GM21515 (cell line): Measurements from ENCODE around the gene C7orf33.
"Not testable (repeated sequence)": the region's sequence is repeated elsewhere in the genome, so short reads cannot be mapped to it uniquely, and the experiment has no call there.

Experiments
- ATAC-seq: cut with Tn5 transposase; IDR thresholded peaks from one replicate; pipeline ENCODE4 v1.9.1; 2021; ENCODE audit not compliant: unreplicated experiment

Gene C7orf33

DNA sequence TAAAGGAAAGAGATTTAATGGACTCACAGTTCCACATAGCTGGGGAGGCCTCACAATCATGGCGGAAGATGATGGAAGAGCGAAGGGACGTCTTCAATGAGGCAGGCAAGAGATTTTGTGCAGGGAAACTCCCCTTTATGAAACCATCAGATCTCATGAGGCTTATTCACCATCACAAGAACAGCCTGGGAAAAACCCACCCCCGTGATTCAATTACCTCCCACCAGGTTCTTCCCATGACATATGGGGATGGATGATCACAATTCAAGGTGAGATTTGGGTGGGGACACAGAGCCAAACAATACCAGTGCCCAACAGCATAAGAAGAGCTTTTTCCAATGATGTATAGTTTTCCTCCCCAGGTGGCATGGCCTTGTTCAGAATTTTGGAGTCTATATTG lies 11.2 kb upstream of the C7orf33 start:
- no peak for ATAC-seq

DNA sequence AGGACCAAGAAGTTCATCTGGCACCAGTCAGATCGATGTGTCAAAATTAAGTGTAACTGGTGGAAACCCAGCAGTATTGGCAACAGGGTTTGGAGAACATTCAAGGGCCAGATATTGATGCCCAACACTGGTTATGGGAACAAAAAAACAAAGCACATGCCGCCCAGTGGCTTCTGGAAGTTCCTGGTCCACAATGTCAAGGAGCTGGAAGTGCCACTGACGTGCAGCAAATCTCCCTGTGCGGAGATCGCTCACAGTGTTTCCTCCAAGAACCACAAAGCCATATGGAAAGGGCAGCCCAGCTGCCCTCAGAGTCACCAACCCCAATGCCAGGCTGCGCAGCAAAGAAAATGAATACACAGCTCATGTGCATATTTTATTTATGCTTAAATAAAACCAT lies 10.1 kb upstream of the C7orf33 start:
- no peak for ATAC-seq

DNA sequence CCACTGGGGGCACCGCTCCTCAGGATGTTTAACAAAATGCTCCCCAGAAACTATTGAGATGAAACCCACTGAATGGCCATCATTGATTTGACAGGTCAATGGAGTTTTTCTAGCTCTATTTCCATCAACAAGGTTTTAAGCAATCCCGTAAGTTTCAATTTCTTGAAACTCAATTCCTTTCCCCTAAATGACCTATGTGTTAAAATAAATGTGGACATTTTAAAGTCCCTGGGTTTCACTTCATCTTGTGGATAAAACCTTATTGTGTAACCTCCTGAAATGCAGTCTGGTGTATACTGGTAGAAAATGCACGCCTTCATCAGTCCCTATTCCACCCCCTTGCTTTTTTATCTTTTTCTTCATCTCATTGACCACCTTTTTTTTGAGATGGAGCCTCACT lies 8.9 kb upstream of the C7orf33 start:
- no peak for ATAC-seq

DNA sequence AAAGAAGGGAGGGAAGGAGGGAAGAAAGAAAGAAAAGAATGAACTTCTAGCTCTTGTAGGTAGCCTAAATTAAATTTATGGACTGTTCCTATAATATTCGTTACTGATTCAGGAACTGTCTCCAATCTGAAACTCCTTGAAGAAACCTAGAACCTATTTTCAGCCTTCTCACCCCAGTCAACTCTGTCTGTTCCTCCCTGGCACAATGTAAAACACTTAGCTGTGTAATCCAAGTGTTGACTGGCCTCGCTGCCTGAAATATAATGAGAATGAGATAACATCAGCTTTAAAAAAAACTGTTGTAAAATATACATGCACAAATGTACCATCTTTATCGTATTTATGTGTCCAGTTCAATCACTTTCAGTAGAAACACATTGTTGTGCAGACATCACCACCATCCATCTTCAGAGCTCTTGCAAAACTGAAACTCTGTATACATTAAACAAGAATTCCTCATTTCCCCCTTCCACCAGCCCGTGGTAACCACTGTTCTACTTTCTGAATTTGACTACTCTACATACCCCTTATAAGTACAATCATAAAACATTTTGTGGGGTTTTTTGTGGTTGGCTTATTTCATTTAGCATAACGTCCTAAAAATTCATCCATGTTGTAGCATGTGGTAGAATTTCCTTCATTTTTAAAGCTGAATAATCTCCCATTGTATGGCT lies 6.3 kb upstream of the C7orf33 start:
- peak; percentile 98 for ATAC-seq

DNA sequence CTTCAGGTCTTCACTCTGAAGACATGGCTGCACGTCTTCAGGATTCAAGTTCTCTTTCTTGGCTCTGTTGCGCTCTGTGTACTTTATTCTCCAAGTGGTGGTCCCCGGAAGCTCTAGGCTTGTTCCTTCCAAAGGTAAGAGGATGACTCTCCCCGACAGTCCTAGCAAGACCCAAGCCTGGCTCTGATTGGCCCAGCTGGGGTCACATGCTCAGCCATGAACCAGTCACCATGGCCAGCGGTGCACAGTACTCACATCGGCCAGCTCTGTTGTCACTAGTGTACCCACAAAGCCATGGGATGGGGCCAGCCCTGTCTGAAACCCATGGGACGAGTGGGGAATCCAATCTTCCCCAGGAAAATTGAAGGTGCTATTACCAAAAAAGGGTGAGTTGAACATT lies 5.2 kb upstream of the C7orf33 start:
- no peak for ATAC-seq

DNA sequence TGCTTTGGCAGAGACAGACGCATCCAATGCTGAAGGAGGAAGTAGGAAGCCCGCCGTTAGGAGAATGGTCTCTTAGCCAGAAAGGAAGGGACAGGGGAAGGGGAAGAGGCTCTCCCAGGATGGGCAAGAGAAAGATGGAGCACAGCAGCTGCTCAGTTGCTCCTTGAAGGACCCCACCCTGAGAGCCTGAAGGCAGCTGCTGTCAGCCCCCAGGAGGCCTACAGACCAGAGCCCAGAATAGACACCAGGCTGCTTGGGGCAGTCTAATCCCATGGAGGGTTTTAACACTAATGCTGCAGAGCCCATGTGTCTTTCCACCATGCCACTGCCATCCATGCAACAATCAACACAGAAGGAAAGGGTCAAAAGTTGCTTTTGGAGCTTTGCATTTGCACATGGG lies 3.5 kb upstream of the C7orf33 start:
- no peak for ATAC-seq

DNA sequence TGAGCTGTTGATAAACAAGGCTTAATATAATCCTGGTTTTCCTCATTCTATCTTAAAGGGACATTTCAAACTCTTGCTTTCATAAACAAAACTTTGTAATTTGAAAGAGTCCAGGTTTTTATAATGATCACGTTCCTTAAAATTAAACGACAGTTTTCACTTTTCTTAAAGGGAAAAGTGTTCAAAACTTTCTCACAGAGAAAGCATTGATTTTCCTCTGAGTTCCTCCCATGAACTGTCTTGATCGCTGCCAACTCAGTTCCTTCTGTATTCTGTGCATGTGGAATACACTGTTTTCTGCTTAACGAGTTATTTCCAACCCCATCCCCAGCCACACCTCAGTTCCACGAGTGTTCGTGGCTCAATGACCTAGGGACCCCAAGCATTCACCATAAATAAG lies 2.4 kb upstream of the C7orf33 start:
- no peak for ATAC-seq

DNA sequence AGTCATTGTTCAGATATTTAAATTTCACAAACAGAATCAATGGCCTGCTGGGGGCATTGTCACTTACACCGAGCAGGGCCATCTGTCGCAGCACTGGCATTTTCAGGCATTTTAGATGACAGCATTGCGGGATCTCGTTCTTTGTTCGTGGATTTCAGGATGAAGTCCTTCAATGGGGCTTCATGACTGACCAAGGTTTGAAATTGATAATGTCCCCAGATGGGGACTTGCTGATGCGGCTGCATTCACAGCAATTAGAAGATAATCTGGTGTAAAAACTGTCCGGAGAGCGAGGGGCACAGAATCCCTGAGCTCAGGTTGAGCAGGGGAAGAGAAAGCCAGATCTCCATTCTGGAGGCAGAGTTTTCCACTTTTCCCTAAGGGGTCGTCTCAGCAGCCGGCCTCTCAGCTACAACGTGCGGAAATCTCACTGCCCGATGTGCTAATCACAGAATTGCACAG lies 1.9 kb upstream of the C7orf33 start:
- ATAC-seq: no peak

DNA sequence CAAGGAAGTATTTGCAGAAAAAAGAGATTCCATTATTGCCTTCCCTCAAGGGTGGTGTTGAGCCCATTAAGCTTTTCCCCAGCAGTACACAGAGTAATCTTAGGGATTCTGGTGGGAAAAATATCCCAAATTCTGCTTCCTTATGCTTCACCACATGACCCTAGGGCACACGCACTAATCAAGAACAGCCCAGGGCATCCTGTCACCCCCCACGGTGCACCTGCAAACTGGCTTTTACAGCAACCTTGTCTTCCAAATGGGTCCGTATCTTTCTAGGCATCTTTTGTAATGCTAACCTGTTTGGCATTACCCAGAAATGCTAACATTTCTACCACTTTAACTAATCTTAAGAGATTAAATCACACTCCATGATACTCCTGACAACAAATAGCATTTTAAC lies 926 bp upstream of the C7orf33 start:
- no peak for ATAC-seq

DNA sequence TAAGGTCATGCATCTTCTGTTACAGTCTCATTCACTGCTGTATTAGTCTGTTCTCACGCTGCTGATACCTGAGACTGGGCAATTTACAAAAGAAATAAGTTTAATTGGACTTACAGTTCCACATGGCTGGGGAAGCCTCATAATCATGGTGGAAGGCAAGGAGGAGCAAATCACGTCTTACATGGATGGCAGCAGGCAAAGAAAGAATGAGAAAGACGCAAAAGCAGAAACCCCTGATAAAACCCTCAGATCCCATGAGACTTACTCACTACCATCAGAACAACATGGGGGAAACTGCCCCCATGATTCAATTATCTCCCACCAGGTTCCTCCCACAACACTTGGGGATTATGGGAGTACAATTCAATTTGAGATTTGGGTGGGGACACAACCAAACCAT lies 5.8 kb downstream of the C7orf33 start:
- not testable (repeated sequence) for ATAC-seq

DNA sequence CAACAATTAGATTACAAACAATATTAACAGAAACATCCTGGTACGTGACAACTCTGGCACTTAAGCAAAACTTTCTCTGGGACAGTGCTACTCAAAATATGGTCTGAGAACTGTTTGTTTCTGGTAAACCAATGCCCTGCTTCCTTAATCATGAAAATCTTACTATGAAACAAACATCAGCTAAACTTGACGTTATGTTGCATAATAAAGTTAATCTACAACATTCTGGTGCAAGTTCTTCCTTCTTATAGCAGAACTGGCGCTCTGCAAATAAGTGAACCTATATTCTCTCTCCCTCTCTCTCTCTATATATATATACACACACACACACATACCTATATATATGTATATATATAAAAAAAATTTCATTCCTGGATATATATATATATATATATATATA lies 7.8 kb downstream of the C7orf33 start:
- no peak for ATAC-seq

DNA sequence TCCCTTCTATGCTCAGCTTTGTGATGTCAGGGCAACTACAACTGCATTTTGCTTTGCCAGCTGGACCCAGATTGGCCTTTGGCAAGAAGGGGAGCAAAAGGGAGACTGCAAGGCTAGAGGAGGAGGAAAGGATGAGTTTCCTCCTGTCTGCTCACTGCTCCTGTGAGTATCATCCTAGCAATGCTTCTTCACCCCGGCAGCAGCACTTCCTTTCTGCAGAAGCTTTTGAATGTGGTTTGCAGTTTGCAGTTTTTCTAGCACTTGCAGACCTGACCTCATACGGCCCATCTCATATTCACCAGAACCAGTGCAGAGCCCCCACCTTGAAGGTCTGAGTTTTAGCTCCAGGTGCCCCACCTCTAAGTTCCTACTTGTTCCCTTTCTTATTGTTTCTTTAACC lies 14.8 kb downstream of the C7orf33 start:
- ATAC-seq: no peak

DNA sequence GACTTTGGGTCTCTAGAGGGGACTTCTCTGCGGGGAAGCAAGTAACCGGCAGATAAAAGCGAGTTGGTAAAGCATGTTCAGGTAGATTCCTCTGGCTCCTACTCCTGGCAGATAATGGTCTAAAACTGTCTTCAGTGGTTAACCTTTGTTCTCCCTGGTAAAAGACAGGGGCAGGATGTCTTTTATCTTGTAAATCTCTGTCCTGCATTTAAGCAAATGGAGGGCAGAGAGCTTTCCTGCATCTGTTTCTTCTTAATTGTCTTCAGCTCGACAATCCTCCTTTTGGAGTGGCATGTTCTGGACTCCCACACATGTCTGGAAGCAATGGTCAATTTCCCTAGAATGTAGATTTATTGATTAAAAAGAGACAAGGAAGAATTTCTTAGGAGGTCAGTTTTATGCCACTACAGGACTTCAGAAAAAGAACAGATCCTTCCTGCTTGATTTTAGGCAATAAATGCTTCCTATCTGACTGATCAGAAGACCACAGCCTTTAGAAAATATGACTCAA lies 16.6 kb downstream of the C7orf33 start:
- no peak for ATAC-seq

DNA sequence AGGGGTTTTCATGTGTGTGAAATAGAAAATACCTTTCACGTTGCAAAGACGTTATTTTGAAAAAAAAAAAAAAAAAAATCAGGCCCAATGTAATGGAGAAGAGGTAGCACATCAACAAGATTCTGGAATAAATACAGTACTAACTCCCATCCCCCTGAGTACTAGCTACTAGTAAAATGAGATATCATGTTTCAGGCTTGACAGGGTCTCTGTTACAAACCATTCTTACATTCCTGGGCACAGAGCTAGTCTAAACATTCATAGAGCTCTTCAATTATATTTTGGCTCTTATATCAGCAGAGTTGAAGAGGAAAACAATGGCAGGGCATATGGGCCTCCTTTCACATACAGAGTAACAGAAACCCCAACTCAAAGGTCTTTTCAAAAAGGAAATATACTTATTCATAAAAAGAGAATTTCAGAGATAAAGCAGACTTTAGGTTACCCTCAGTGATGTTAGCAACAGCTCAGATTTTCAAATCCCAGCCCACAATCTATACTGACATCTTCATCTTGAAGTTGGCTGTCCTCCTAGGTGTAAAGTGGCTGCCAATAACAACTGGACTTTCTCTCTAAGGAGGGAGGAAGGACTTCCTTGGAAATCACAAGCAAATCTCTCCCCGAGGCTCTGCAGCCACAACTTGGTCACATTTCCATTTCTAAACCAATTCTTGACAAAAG lies 18.6 kb downstream of the C7orf33 start:
- ATAC-seq: no peak

DNA sequence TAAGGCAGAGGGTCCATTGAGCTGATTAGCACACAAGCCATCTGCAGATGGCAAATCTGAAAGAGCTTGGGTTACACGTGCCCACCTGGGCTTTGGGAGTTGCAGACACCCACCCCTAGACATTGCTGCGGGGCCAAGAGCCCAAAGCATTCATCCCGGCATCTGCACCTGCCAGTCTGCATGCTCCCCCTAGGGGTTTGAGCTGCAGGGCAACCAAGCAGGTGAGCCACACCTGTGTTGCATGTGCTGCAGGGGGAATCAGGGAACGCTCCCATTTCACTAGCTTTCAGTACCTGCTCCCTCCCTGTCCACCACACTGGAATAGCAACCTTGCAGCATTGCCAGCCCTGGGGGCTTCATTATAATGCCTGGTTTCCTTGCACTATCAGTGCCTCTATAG lies 21.1 kb downstream of the C7orf33 start:
- ATAC-seq: no peak

DNA sequence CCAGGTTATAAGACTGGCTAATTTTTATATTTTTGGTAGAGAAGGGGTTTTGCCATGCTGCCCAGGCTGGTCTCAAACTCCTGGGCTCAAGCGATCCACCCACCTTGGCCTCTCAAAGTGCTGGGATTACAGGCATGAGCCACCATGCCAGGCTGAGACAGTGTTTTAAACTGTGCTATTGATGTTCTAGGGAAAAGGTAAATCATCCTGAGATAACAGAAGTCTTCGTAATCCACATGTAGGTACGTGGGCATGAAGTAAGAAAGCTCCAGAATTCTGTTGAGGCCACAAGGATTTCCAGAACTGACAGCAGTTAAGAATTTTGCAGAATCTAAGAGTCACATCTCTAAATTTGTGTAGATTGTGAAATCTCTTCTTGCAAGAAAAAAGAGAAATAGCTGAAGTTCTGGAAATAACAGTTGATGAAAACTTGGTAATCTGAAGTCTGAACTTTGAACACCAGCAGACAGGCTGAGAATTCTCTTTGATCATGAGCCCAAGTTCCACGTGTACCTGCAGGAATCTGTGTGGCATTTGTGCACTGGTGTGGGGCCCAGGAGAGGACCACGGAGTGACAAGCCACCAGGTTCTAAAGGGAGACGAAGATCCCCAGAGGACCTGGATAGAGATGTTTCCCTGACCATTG lies 24.6 kb downstream of the C7orf33 start:
- no peak for ATAC-seq

DNA sequence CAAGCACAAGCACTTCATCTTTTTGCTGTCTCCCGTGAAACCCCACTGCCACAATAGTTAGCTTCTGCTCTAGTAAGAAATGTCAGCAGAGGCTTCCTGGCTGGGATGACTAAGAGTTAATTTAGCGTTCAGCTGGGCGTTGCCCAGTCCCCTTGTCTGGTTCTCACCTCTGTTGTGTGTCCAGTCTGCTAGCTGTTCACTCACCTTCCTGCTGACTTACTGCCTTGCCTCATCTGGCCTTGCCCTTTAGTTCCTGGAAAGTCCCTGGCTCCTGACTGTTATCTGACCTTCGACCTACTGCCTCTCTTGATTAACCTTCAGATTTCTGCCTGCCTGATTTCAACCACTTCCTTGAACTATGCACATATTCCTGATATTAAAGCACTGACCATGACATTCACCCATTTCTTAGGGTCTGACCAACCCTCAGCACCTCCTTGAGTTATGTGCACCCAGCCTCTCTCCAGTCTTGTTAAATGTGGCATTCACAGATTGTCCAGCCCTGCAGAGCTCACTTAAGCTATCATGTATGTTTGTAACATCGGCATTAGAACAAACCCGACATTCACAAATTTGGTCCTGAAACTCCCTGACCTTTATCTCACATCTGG lies 30.3 kb downstream of the C7orf33 start:
- ATAC-seq: no peak

DNA sequence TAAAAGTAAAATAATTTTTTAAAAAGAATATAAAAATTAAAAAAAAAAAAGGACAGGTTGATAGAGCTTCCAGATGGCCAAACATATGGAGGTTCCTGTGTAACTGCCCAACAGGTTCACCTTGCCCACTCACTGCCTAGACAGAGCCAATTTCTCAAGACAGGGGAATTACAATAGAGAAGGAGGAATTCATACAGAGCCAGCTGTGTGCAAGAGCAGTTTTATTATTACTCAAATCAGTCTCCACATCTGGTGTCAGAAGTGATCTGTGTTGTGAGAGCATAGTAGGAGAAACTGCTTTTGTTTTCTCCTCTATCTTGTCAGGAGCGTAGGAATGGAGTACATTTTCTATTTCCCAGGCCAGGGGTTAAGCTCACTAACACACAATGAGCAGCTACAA lies 31.0 kb downstream of the C7orf33 start:
- ATAC-seq: no peak

DNA sequence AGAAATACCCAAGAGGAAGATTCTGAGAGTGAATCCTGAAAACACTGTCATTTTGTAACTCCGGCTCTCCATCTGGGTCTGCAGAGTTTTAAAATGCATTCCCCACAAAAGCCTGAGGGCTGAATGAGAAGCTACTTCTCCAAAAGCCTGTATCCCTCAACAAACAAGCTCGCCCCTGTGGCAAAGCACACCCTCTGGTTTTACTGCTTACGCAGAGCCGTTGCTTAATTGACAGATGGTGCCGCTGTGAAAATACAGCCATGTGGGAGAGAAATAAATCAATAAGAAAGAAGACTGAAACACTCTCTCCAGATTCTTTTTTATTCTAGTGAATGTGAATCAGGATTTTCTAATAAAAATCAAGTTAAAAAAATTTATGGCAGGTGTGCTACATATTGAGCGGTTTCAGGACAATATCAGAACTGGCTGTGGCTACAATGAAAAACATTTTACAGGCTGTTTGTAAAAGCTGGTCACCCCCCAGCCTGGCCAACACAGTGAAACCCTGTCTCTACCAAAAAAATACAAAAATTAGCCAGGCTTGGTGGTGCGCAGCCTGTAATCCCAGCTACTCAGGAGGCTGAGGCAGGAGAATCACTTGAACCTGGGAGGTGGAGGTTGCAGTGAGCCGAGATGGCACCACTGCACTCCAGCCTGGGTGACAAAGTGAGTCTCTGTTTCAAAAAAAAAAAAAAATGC lies 32.5 kb downstream of the C7orf33 start:
- ATAC-seq: no peak

DNA sequence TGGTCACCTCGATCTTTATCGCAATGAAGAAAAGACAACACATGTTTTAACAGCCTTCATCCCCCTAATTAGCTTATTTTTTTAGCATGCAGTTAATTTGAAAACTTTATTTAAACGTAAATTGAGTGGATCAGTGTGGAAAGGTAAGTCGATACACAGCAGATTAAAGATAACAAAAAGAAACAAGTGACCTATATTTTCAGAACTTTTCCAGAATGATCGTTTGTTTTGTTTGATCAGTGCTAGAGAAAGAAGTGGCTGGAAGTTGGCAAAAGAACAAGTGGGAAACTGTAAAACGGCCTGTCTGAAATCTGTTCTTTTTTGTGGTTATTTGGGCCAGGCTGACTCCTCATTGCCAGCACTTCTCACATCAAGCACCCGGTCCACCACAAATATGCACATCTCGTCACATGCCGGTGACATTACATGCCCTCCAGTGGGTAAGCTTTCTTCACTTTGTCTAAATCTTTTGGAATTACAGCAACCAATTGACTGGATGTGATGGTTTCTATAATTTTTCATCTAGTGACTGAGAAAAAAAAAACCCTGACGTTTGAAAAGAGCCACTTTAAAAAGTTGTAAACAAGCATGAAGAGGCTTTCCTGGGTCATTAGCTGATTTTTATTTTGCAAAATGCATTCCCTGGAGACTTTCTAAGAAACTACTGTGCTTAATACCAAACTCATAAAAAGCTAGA lies 33.2 kb downstream of the C7orf33 start:
- ATAC-seq: no peak

DNA sequence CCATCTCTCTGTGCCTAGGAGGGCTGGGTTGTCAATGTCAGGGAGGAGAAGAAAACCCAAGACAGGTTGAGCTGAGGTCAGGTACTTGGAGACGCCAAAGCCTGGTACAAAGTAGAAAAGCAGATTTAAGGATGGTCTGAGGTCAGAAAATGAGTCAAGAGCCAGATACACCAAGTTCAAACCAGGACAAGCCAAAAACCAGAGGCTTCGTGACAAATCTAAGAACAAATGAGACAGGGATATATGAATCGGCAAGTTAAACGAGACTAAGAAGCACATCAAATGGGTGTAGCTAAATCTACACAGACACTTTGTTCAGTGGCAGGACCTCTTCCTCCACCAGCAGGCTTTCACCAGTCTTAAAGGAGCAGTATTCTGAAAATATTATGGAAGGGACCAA lies 34.2 kb downstream of the C7orf33 start:
- no peak for ATAC-seq
